ENCODE data around the gene RNF222. TPM values are rescaled to one million over a fixed set of nuclear protein-coding genes. Genes with fewer than 3 reads are reported as not detected.

Gene RNF222
- total RNA-seq, 2 experiments from 2014 or later: 0.24 to 0.29 TPM

- H3K4me3 Mint-ChIP-seq: no peak overlapping the region
- POLR2A ChIA-PET: interaction anchor here (0.6 kb wide), 1 partner anchor 767 kb away, joined by 3 read pairs; no protein-coding TSS in a partner anchor
- no peaks in the 10 kb centered on the region for H3K36me3 Mint-ChIP-seq (ENCODE audit: low read depth)
- no peak for ATAC-seq
- peaks cover 25% of the 10 kb centered on the region for H3K27me3 Mint-ChIP-seq (ENCODE audit: low read depth)
- H3K9me3 Mint-ChIP-seq (ENCODE audit: insufficient read depth): no peaks in the 10 kb centered on the region
- DNase-seq: no peak
- CTCF ChIA-PET: interaction anchor here (1.0 kb wide), 1 partner anchor 69 kb away, joined by 4 read pairs; no protein-coding TSS in a partner anchor
- H3K4me1 Mint-ChIP-seq (ENCODE audit: low read depth): peaks cover 29% of the 10 kb centered on the region
- H3K27ac Mint-ChIP-seq: no peak overlapping the region
These were observed 56.2 kb downstream of the RNF222 start for GRCh38 chr17:8341456-8341855.

Other genes starting within 250 kb of the RNF222 start
- gene PER1, start 245.4 kb downstream of the RNF222 start, total RNA-seq: 10 to 100 TPM; 35.0 to 38.1 TPM
- gene VAMP2, start 234.9 kb downstream of the RNF222 start, total RNA-seq: 10 to 100 TPM; 56.3 to 56.7 TPM
- gene TMEM107, start 221.4 kb downstream of the RNF222 start, total RNA-seq: 10 to 100 TPM; 39.6 to 44.1 TPM
- 10 to 100 TPM; 12.7 TPM for gene BORCS6, start 207.6 kb downstream of the RNF222 start, total RNA-seq
- gene AURKB, start 187.3 kb downstream of the RNF222 start, total RNA-seq: 100 to 1,000 TPM; 182 to 210 TPM
- gene CTC1, start 149.8 kb downstream of the RNF222 start, total RNA-seq: 100 to 1,000 TPM in 1 of 2 experiments, 10 to 100 TPM in 1; 94.8 to 102 TPM
- 10 to 100 TPM; 78.3 to 80.2 TPM for gene PFAS, start 148.5 kb downstream of the RNF222 start, total RNA-seq
- gene RANGRF, start 109.2 kb downstream of the RNF222 start, total RNA-seq: 10 to 100 TPM; 49.8 to 55.6 TPM
- 1 to 10 TPM; 8.7 to 9.5 TPM for gene SLC25A35, start 102.4 kb downstream of the RNF222 start, total RNA-seq
- not detected for gene ARHGEF15, start 87.6 kb downstream of the RNF222 start, total RNA-seq
- not detected for gene ODF4, start 58.0 kb downstream of the RNF222 start, total RNA-seq
- 1,000 to 10,000 TPM; 1,633 to 1,747 TPM for gene RPL26, start 14.6 kb downstream of the RNF222 start, total RNA-seq
- 10 to 100 TPM; 48.1 to 52.5 TPM for gene NDEL1, start 38.1 kb upstream of the RNF222 start, total RNA-seq
- gene MYH10, start 232.9 kb upstream of the RNF222 start, total RNA-seq: 1 to 10 TPM; 7.7 to 8.1 TPM